Transverse colon (tissue), 4 donors: ENCODE measurements around the gene TOP2A.

Source experiments
- CTCF ChIP-seq, 5 experiments: fragments of 200-600 bp in 3 of 5; fragments of 450-650 bp in 2 of 5; sonication (generic) in 3 of 5; IDR thresholded peaks; 1 replicate in 2 of 5; 2 replicates in 3 of 5; pipeline ENCODE4 v1.5.1; 2016 to 2017; ENCODE audit warnings: antibody characterized with exemption in 5 of 5, inconsistent platforms in 3 of 5, mild to moderate bottlenecking in 2 of 5, moderate library complexity in 1 of 5
- EP300 ChIP-seq: sonication (generic); formaldehyde crosslinking; IDR thresholded peaks from one replicate; pipeline ENCODE4 v1.6.1; 2017; ENCODE audit warnings: antibody characterized with exemption, low read depth
- POLR2A ChIP-seq: fragments of 450-650 bp; IDR thresholded peaks from one replicate; pipeline ENCODE4 v1.6.1; 2016; ENCODE audit warnings: antibody characterized with exemption, mild to moderate bottlenecking, moderate library complexity
- POLR2AphosphoS5 ChIP-seq, 3 donors: sonication (generic); formaldehyde crosslinking; IDR thresholded peaks; one replicate each; pipeline ENCODE4 v1.6.1; 2016; ENCODE audit warnings: antibody characterized with exemption in 3 of 3

GRCh38 chr17:40425741-40426140, 8.0 kb upstream of the TOP2A start:
- TF ChIP-seq POLR2A (no peak), CTCF (IDR thresholded peaks at IDR 0.05) (no peak), POLR2AphosphoS5 (IDR thresholded peaks at IDR 0.05) (no peak), EP300 (no peak)
